Right lobe of liver (tissue), 6 donors: ENCODE results near the gene ST8SIA5. TPM values are rescaled to one million over a fixed set of nuclear protein-coding genes. Genes with fewer than 3 reads are reported as not detected.

Experiments
- ATAC-seq, 4 donors: fragments of 200-7000 bp; cut with Tn5 transposase; one replicate each; pipeline ENCODE4 v1.9.1; 2020; ENCODE audit warnings: mild to moderate bottlenecking in 4 of 4, moderate library complexity in 4 of 4
- DNase-seq, 3 donors: peaks; one replicate each; pipeline ENCODE4 v3.0.0-alpha.2; 2020
- H3K27ac ChIP-seq, 3 donors: fragments of 200-600 bp; one replicate each; pipeline ENCODE4 v1.8.0; 2022
- H3K27me3 ChIP-seq, 2 donors: fragments of 200-600 bp; one replicate each; pipeline ENCODE4 v1.8.0; 2022
- H3K36me3 ChIP-seq, 4 donors: fragments of 200-600 bp; sonication (generic) in 1 of 4; one replicate each; pipeline versions ENCODE4 v1.5.1 to v1.8.0; 2017 to 2022; ENCODE audit warnings: control low read depth in 1 of 4
- H3K4me1 ChIP-seq, 4 donors: fragments of 200-600 bp; sonication (generic) in 1 of 4; one replicate each; pipeline versions ENCODE4 v1.5.1 to v1.8.0; 2017 to 2022; ENCODE audit warnings: control low read depth in 1 of 4
- H3K4me3 ChIP-seq, 3 donors: fragments of 200-600 bp; one replicate each; pipeline ENCODE4 v1.8.0; 2022
- H3K9me3 ChIP-seq, 4 donors: fragments of 200-600 bp; sonication (generic) in 1 of 4; one replicate each; pipeline versions ENCODE4 v1.5.1 to v1.8.0; 2017 to 2022; ENCODE audit warnings: control low read depth in 1 of 4
- CTCF ChIP-seq, 4 donors: fragments of 200-600 bp in 3 of 4; fragments of 450-650 bp in 1 of 4; IDR thresholded peaks; one replicate each; pipeline versions ENCODE4 v1.5.1 to v1.8.0; 2016 to 2022; ENCODE audit warnings: antibody characterized with exemption in 4 of 4, mild to moderate bottlenecking in 2 of 4
- POLR2A ChIP-seq: fragments of 450-650 bp; IDR thresholded peaks from one replicate; pipeline ENCODE4 v1.6.1; 2017; ENCODE audit warnings: antibody characterized with exemption, mild to moderate bottlenecking
- WGBS: methylation state at CpG from one replicate; pipeline ENCODE4 v1.1.6; 2018; ENCODE audit warnings: low coverage, low lambda C conversion rate; ENCODE audit not compliant: insufficient coverage; ENCODE audit errors: missing lambda C conversion rate; 5-methylcytosine and 5-hydroxymethylcytosine counted together
- intact Hi-C, 2 donors: fragments of 100-400 bp; cut with DNase I; formaldehyde crosslinking; loops; one replicate each; pipeline versions ENCODE4 v1.11.2 to v1.14.1; 2022
- total RNA-seq, 6 experiments: library from RNA; depleted of rRNA in 2 of 6; stranded (reverse); fragments of >200 nt in 2 of 6; fragmentation: NEBNext Ultra II Directional in 3 of 6; extraction: Animal tissue kit (Norgen Biotek cat#: 25700) in 3 of 6; gene quantifications; one replicate each; pipeline versions ENCODE4 v1.1.0 to v1.2.4, GENCODE V29; 2016 to 2023
- donor health status: DM: no; HTN: yes; CAD: no.
- donor health status: DM: no; HTN: no; CAD: no.
- donor health status: DM: no; HTN: no; CAD: no.
- donor health status: DM: no; HTN: yes; CAD: no.
- donor health status: DM: no; HTN: yes; CAD: no.

The ST8SIA5 gene
- total RNA-seq, 6 experiments from 2014 or later: 0.07 to 0.92 TPM; not detected in 4

- no peaks in the 10 kb centered on the region for H3K36me3 ChIP-seq
- no peaks in the 10 kb centered on the region for H3K9me3 ChIP-seq
- TF ChIP-seq POLR2A (no peak), CTCF (IDR thresholded peaks at IDR 0.05) (no peak)
- 62% methylated on average over 13 of the region's 15 CpGs for WGBS
- no peaks in the 10 kb centered on the region for H3K27me3 ChIP-seq
- intact Hi-C loops: no loop called here
- ATAC-seq (no peak), DNase-seq (no peak)
- no peaks in the 10 kb centered on the region for H3K4me1 ChIP-seq
- H3K4me3 ChIP-seq: no peak overlapping the region
- no peak overlapping the region for H3K27ac ChIP-seq
Measured at GRCh38 chr18:46676182-46676835, 80.5 kb downstream of the ST8SIA5 start.

GRCh38 chr18:46675112-46675511, 81.7 kb downstream of the ST8SIA5 start:
- WGBS: 42% methylated on average over 1 of the region's 1 CpG
- intact Hi-C loops: no loop called here
- no peak overlapping the region for H3K27ac ChIP-seq
- no peaks in the 10 kb centered on the region for H3K9me3 ChIP-seq
- no peak for ATAC-seq
- no peaks in the 10 kb centered on the region for H3K27me3 ChIP-seq
- no peak overlapping the region for H3K4me3 ChIP-seq
- no peak for DNase-seq
- H3K4me1 ChIP-seq: no peaks in the 10 kb centered on the region
- H3K36me3 ChIP-seq: no peaks in the 10 kb centered on the region
- TF ChIP-seq CTCF (IDR thresholded peaks at IDR 0.05): no peak
- no peak for TF ChIP-seq POLR2A

GRCh38 chr18:46672062-46672970, 84.5 kb downstream of the ST8SIA5 start:
- Histone ChIP-seq H3K36me3 (no peaks in the 10 kb centered on the region), H3K9me3 (no peaks in the 10 kb centered on the region), H3K4me3 (no peak overlapping the region), H3K27me3 (no peaks in the 10 kb centered on the region), H3K4me1 (no peaks in the 10 kb centered on the region), H3K27ac (no peak overlapping the region)
- 43% methylated on average over 2 of the region's 6 CpGs for WGBS
- intact Hi-C loops: no loop called here
- no peak for TF ChIP-seq POLR2A
- TF ChIP-seq CTCF (IDR thresholded peaks at IDR 0.05): no peak
- ATAC-seq (no peak), DNase-seq (no peak)

GRCh38 chr18:46668694-46669093, 88.2 kb downstream of the ST8SIA5 start:
- TF ChIP-seq CTCF (IDR thresholded peaks at IDR 0.05) (no peak), POLR2A (no peak)
- Histone ChIP-seq H3K4me3 (no peak overlapping the region), H3K27ac (no peak overlapping the region), H3K4me1 (no peaks in the 10 kb centered on the region), H3K27me3 (no peaks in the 10 kb centered on the region), H3K9me3 (no peaks in the 10 kb centered on the region), H3K36me3 (no peaks in the 10 kb centered on the region)
- DNase-seq (no peak), ATAC-seq (no peak)
- intact Hi-C loops: no loop called here
- no CpG with 5 or more reads among the region's 6 CpGs for WGBS
